IPS-20b (cell line): ENCODE measurements around the gene GTF2H2C_2.
"Not testable (repeated sequence)": the region's sequence is repeated elsewhere in the genome, so short reads cannot be mapped to it uniquely, and the experiment has no call there.

Experiments
- H3K27ac ChIP-seq: one replicate; pipeline ENCODE4 v1.5.1; 2013; ENCODE audit warnings: low read length
- H3K27me3 ChIP-seq: 2 replicates; pipeline ENCODE4 v1.6.1; 2013; ENCODE audit warnings: mild to moderate bottlenecking, low read length, inconsistent platforms; ENCODE audit not compliant: insufficient read depth
- H3K36me3 ChIP-seq: 2 replicates; pipeline ENCODE4 v1.6.1; 2013; ENCODE audit warnings: low read depth, mild to moderate bottlenecking, inconsistent platforms, low read length, moderate library complexity; ENCODE audit not compliant: insufficient read depth
- H3K4me1 ChIP-seq: 2 replicates; pipeline ENCODE4 v1.6.1; 2013; ENCODE audit warnings: mild to moderate bottlenecking, control low read depth, inconsistent platforms, low read length, moderate library complexity; ENCODE audit not compliant: insufficient read depth
- H3K4me3 ChIP-seq: 2 replicates; pipeline ENCODE4 v1.5.1; 2013; ENCODE audit warnings: mild to moderate bottlenecking, low read length, inconsistent platforms
- H3K9ac ChIP-seq: 2 replicates; pipeline ENCODE4 v1.6.1; 2013; ENCODE audit warnings: low read depth, mild to moderate bottlenecking, inconsistent platforms, low read length, moderate library complexity
- H3K9me3 ChIP-seq: 2 replicates; pipeline ENCODE4 v1.6.1; 2013; ENCODE audit warnings: mild to moderate bottlenecking, low read depth, low read length, inconsistent platforms; ENCODE audit not compliant: insufficient read depth

GTF2H2C_2 gene

GRCh38 chr5:70415117-70415516 lies at the start of gene GTF2H2C_2:
Gene GTF2H2C_2 (plus strand): TSS chr5:70415368.
- H3K4me1 ChIP-seq, H3K4me3 ChIP-seq, H3K27me3 ChIP-seq, H3K27ac ChIP-seq, H3K9me3 ChIP-seq, H3K9ac ChIP-seq, H3K36me3 ChIP-seq: not testable (repeated sequence)

- H3K9ac ChIP-seq, H3K9me3 ChIP-seq, H3K4me1 ChIP-seq, H3K36me3 ChIP-seq, H3K4me3 ChIP-seq, H3K27me3 ChIP-seq, H3K27ac ChIP-seq: not testable (repeated sequence)
These were observed 14.0 kb upstream of the GTF2H2C_2 start for GRCh38 chr5:70400984-70401686.

GRCh38 chr5:70421322-70421721 lies 6.2 kb downstream of the GTF2H2C_2 start:
- H3K9ac ChIP-seq, H3K4me3 ChIP-seq, H3K4me1 ChIP-seq, H3K27me3 ChIP-seq, H3K9me3 ChIP-seq, H3K36me3 ChIP-seq, H3K27ac ChIP-seq: not testable (repeated sequence)

- not testable (repeated sequence) for H3K4me3 ChIP-seq, H3K27ac ChIP-seq, H3K9ac ChIP-seq, H3K9me3 ChIP-seq, H3K27me3 ChIP-seq, H3K36me3 ChIP-seq, H3K4me1 ChIP-seq
These were observed 8.0 kb downstream of the GTF2H2C_2 start for GRCh38 chr5:70423215-70423614.

- H3K4me3 ChIP-seq, H3K27ac ChIP-seq, H3K36me3 ChIP-seq, H3K9me3 ChIP-seq, H3K27me3 ChIP-seq, H3K9ac ChIP-seq, H3K4me1 ChIP-seq: not testable (repeated sequence)
These were observed 23.4 kb downstream of the GTF2H2C_2 start for GRCh38 chr5:70438518-70438917.

GRCh38 chr5:70449565-70449964 lies 34.4 kb downstream of the GTF2H2C_2 start:
- not testable (repeated sequence) for H3K36me3 ChIP-seq, H3K4me3 ChIP-seq, H3K27ac ChIP-seq, H3K9ac ChIP-seq, H3K4me1 ChIP-seq, H3K27me3 ChIP-seq, H3K9me3 ChIP-seq

GRCh38 chr5:70451249-70451984 lies 36.2 kb downstream of the GTF2H2C_2 start:
- H3K4me1 ChIP-seq, H3K9me3 ChIP-seq, H3K27me3 ChIP-seq, H3K9ac ChIP-seq, H3K4me3 ChIP-seq, H3K36me3 ChIP-seq, H3K27ac ChIP-seq: not testable (repeated sequence)

GRCh38 chr5:70457093-70457492 lies 41.9 kb downstream of the GTF2H2C_2 start:
- not testable (repeated sequence) for H3K36me3 ChIP-seq, H3K27ac ChIP-seq, H3K9ac ChIP-seq, H3K27me3 ChIP-seq, H3K9me3 ChIP-seq, H3K4me1 ChIP-seq, H3K4me3 ChIP-seq

- not testable (repeated sequence) for H3K4me3 ChIP-seq, H3K4me1 ChIP-seq
These were observed 44.0 kb downstream of the GTF2H2C_2 start for GRCh38 chr5:70459188-70459587.

GRCh38 chr5:70461984-70462383 lies 46.8 kb downstream of the GTF2H2C_2 start:
- not testable (repeated sequence) for H3K27me3 ChIP-seq, H3K4me3 ChIP-seq, H3K9me3 ChIP-seq, H3K4me1 ChIP-seq, H3K9ac ChIP-seq, H3K36me3 ChIP-seq, H3K27ac ChIP-seq

More at GRCh38 chr5:70459188-70459587, 44.0 kb downstream of the GTF2H2C_2 start:
- not testable (repeated sequence) for H3K27ac ChIP-seq, H3K9me3 ChIP-seq, H3K27me3 ChIP-seq, H3K36me3 ChIP-seq, H3K9ac ChIP-seq

GRCh38 chr5:70464019-70464637 lies 49.0 kb downstream of the GTF2H2C_2 start:
- H3K9me3 ChIP-seq, H3K36me3 ChIP-seq, H3K4me3 ChIP-seq, H3K9ac ChIP-seq, H3K27me3 ChIP-seq, H3K4me1 ChIP-seq, H3K27ac ChIP-seq: not testable (repeated sequence)

- H3K9me3 ChIP-seq, H3K9ac ChIP-seq, H3K4me3 ChIP-seq, H3K27ac ChIP-seq, H3K27me3 ChIP-seq, H3K36me3 ChIP-seq, H3K4me1 ChIP-seq: not testable (repeated sequence)
These were observed 54.9 kb downstream of the GTF2H2C_2 start for GRCh38 chr5:70469926-70470509.
